ENCODE measurements around the gene MINDY1. TPM values are rescaled to one million over a fixed set of nuclear protein-coding genes. Genes with fewer than 3 reads are reported as not detected.

The MINDY1 gene, protein sequence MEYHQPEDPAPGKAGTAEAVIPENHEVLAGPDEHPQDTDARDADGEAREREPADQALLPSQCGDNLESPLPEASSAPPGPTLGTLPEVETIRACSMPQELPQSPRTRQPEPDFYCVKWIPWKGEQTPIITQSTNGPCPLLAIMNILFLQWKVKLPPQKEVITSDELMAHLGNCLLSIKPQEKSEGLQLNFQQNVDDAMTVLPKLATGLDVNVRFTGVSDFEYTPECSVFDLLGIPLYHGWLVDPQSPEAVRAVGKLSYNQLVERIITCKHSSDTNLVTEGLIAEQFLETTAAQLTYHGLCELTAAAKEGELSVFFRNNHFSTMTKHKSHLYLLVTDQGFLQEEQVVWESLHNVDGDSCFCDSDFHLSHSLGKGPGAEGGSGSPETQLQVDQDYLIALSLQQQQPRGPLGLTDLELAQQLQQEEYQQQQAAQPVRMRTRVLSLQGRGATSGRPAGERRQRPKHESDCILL
- total RNA-seq, result 10.5 and 18.4 TPM in 2 replicates

DNA sequence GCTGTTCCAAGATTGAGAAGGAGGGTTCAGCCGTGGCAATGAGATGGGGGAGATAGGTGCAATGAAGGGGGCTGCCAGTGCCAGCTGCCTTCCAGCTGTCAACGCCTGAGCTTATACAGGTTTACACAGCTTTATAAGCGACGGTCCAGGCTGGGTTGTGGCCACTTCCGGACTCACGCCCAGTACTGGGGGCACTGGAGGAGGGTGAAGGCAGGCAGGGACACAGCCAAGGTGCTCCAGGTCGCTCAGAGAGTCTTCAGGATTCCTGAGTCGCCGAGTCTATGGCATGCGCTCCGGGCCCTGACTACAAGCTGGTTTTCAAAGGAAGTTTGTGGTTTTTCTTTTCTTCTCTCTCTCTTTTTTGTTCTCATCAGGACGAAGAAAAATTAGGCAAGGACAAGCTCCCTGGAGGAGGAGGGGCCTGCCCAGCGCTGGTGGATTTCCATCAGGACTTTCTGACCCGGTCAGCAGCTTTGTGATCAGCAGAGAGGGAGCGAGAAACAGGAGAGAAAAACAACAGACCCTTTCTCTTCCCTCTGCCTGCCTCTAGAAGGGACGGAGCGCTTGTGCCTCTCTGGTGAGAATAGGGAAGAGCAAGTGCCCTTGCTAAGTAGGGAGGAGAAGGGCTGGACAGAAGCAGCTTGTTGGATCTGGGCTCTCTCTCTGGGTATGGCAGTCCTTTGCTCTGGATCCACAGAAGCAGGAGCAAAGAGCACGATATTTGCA lies at the start of gene MINDY1:
Gene MINDY1, minus strand, starts transcription at position 576 of the 726 bp plus-strand sequence. CDS start 4,285 bp downstream, outside the sequence.

DNA sequence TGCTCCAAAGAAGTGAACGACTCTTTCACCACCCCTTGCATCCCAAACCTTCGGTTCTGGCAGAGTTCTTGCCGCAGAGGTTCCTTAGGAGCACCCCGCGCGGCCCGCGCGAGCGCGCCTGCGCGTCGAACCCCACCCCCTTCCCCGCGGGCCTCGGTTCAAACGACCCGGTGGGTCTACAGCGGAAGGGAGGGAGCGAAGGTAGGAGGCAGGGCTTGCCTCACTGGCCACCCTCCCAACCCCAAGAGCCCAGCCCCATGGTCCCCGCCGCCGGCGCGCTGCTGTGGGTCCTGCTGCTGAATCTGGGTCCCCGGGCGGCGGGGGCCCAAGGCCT lies 40.9 kb upstream of the MINDY1 start, which contains the start of gene C1orf56:
Gene C1orf56, plus strand, starts transcription at position 161 of the 334 bp plus-strand sequence. Its CDS starts 97 bp downstream, at position 258.

DNA sequence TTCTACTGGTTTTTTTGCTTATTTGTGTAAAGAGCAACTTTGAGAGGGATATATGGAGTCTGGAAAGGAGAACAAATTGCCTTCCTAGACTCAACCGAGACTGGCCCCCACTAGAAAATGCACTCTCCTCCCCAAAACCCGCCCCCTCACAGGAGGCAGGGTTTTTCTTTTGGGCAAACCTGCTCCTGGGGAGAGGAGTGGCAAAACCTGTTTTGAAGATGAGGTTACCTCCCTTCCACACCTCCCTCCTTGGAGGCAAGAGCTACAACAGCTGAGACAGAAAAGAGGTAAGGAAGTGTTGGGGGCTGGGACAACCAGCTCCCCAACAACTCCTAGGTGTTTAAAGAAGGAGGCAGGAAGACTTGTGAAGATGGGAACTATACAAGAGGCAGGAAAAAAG lies 29.7 kb upstream of the MINDY1 start, which contains the start of gene BNIPL:
Gene BNIPL, plus strand, starts transcription at position 231 of the 400 bp plus-strand sequence. Its CDS starts 140 bp downstream, at position 371.

DNA sequence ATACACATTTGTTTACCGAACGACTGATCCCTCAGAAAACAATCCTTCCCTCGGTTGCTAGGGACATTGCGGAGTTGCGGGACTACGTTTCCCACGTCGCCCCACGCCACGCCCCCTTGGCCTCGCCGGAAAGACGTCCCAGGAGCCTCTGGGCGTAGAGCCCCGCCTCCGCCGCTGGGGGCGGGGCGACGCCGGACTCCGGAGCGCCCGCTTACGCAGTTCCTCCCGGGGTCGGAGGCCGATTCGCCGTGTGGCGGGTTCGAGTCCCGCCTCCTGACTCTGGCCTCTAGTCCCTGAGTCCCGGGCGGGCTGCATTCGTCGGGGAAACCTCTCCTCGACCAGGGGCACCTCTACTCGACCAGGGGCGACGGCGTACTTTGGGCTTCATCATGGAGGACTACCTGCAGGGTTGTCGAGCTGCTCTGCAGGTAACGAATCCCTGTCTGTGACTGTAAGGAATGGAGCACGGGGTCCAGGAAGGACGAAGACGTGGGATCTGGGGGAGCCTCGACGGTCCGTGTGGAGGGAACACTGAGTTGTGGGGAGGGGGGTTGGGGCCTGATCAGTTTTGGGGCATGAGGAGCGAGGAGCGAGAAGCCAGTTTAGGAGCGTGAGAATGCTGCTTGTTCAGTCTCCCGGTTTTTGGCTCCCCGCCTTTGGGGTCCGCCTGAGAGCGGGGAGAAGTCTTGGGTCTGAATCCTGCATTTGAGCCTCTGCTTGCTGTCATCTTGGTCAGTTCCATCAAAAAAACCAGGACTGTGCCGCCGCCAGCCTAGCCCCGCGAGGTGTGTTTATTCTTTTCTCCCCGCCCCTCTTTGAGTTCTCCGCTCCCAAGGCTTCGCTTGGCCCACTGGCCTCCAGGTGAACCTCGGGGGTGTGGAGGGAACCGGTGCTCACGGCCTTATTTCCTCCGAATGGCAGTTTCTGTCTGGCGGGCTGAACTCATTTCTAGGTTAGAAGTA lies 1.8 kb upstream of the MINDY1 start, which contains the start of gene PRUNE1:
Gene PRUNE1, plus strand, starts transcription at position 206 of the 962 bp plus-strand sequence. Its CDS starts 184 bp downstream, at position 390.

DNA sequence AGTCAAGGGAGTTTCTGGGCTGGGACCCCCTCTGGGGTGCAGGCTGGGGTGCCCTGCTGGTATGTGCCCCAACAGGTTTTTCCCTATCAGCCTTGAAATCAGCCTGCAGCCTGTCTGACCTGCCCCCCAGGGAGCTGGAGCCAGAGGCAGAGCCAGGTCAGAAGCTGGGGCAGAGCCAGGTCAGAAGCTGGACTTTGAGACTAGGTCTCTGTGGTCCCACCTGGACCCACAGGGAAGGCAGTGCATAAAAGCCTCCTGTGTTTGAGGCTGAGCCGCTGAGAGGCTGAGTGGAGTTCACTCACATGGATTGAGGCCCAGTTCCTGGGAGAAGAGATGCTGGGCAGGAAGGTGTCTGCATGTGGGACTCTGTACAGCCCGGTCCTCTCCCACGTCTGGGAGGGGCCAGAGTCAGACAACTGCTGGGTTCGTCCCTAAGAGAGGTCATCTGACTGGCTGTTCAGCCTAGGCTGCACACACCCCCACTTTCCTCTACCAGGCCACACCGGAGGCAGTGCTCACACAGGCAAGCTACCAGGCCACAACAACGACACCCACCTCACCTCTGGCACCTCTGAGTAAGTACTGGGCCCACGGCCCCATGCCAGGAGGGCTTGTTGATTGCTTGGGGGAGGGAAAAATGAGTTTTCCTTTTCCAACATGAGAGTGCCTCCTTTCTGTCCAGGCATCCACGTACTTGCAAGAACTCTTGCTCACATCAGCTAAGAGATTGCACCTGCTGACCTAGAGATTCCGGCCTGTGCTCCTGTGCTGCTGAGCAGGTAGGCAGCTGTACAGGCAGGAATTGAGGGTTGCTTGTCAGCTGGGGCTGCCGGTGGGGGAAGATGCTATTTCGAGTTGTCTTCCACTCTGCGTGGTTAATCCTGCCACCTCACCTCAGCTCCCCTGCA lies 24.6 kb downstream of the MINDY1 start, which contains the start of gene ANXA9:
Gene ANXA9, plus strand, starts transcription at position 488 of the 908 bp plus-strand sequence. CDS start 814 bp downstream, outside the sequence.

DNA sequence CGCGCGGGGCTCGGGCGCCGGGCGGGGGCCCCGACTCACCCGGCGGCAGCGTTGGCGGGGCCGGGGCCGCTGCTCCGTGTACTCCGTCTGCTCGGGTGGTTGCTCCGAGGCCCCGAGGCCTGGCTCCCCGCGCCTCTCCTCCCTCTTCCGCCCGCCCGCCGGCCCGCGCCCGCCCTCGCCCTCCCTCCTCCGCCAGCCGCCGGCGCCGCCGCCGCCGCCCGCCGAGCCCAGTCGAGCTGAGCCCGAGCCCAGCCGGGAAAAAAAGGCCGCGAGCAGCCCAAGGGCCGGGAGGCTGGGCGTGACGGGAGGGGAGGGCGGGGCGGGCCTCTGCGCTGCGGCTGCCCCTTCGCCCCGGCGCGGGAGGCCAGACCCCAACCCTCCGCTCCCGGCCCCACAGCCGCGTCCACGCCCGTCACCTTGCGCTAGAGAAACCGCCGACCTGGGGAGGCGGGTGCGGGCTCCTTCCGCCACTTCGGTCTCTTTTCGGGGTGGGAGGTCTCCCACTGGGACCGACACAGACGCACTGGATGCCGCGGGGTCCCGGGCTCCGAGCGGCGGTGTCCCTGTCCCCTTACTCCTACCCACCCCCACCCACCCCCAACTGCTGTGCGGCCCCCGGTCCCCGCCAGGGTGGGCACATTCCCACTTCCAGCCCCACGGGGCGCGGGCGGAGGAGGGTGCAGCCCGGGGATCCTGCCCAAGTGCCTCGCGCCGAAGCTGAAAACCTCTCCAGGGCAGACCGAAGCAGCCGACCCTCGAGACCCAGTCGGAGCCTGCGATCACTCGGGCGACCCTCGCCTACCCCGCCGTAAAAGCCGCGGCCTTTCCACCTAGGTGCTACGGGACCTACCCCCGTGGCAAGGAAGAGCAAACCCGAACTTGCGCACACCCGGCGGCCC lies 31.9 kb downstream of the MINDY1 start, which contains the start of gene CERS2:
Gene CERS2, minus strand, starts transcription at position 256 of the 899 bp plus-strand sequence. CDS start 5,745 bp downstream, outside the sequence.

Other genes starting within 250 kb of the MINDY1 start
- 3.4 and 6.2 TPM in 2 replicates for gene CTSS, start 241.1 kb downstream of the MINDY1 start, total RNA-seq
- 0.79 and 1.9 TPM in 2 replicates for gene CTSK, start 198.6 kb downstream of the MINDY1 start, total RNA-seq
- 12.9 and 19.6 TPM in 2 replicates for gene ARNT, start 130.3 kb downstream of the MINDY1 start, total RNA-seq
- gene CTXND2, start 119.8 kb downstream of the MINDY1 start, total RNA-seq, result not detected in 2 replicates
- 19.0 and 23.6 TPM in 2 replicates for gene SETDB1, start 80.5 kb downstream of the MINDY1 start, total RNA-seq
- gene CERS2, start 32.1 kb downstream of the MINDY1 start, total RNA-seq, result 53.4 and 84.1 TPM in 2 replicates
- gene ANXA9, start 24.6 kb downstream of the MINDY1 start, total RNA-seq, result 1.1 and 1.4 TPM in 2 replicates
- gene PRUNE1, start 1.5 kb upstream of the MINDY1 start, total RNA-seq, result 10.8 and 17.1 TPM in 2 replicates
- 27.9 and 30.5 TPM in 2 replicates for gene BNIPL, start 29.7 kb upstream of the MINDY1 start, total RNA-seq
- gene C1orf56, start 40.8 kb upstream of the MINDY1 start, total RNA-seq, result 0.84 and 1.1 TPM in 2 replicates
- gene CDC42SE1, start 52.7 kb upstream of the MINDY1 start, total RNA-seq, result 105 and 116 TPM in 2 replicates
- 17.5 and 20.9 TPM in 2 replicates for gene MLLT11, start 53.5 kb upstream of the MINDY1 start, total RNA-seq
- gene GABPB2, start 63.9 kb upstream of the MINDY1 start, total RNA-seq, result 4.3 and 6.0 TPM in 2 replicates
- 0.46 and 1.2 TPM in 2 replicates for gene SEMA6C, start 139.7 kb upstream of the MINDY1 start, total RNA-seq
- not detected in 2 replicates for gene TNFAIP8L2, start 149.7 kb upstream of the MINDY1 start, total RNA-seq
- 7.2 and 9.7 TPM in 2 replicates for gene LYSMD1, start 159.0 kb upstream of the MINDY1 start, total RNA-seq
- gene SCNM1, start 159.2 kb upstream of the MINDY1 start, total RNA-seq, result 24.1 and 26.5 TPM in 2 replicates
- not detected in 2 replicates for gene TMOD4, start 169.1 kb upstream of the MINDY1 start, total RNA-seq
- gene VPS72, start 183.3 kb upstream of the MINDY1 start, total RNA-seq, result 40.7 and 59.0 TPM in 2 replicates
- gene PIP5K1A, start 191.7 kb upstream of the MINDY1 start, total RNA-seq, result 35.0 and 55.4 TPM in 2 replicates
- gene PSMD4, start 247.8 kb upstream of the MINDY1 start, total RNA-seq, result 149 and 155 TPM in 2 replicates

Data from airway epithelial cell (primary cell).